NCI-H2029 treated with DMSO at 0.1 percent for 48 hours (cell line): ENCODE results near the gene FAAH2.
"Not testable (repeated sequence)": the region's sequence is repeated elsewhere in the genome, so short reads cannot be mapped to it uniquely, and the experiment has no call there.

ENCODE experiments used
- DNase-seq: peaks from one replicate; lab custom pipeline; 2025; lab: John Stamatoyannopoulos, UW

Gene FAAH2

GRCh38 chrX:57380026-57380796 is 93.7 kb downstream of the FAAH2 start:
- no peak for DNase-seq

- DNase-seq: not testable (repeated sequence)
Measured at GRCh38 chrX:57394162-57394561, 107.7 kb downstream of the FAAH2 start.

GRCh38 chrX:57403191-57403590 is 116.7 kb downstream of the FAAH2 start:
- not testable (repeated sequence) for DNase-seq

GRCh38 chrX:57406149-57406548 is 119.6 kb downstream of the FAAH2 start:
- no peak for DNase-seq

- no peak for DNase-seq
Measured at GRCh38 chrX:57417827-57418226, 131.3 kb downstream of the FAAH2 start.

- no peak for DNase-seq
Measured at GRCh38 chrX:57422289-57422688, 135.8 kb downstream of the FAAH2 start.

GRCh38 chrX:57422790-57423189 is 136.3 kb downstream of the FAAH2 start:
- no peak for DNase-seq

GRCh38 chrX:57445076-57445475 is 158.6 kb downstream of the FAAH2 start:
- no peak for DNase-seq

- no peak for DNase-seq
Measured at GRCh38 chrX:57445832-57446231, 159.3 kb downstream of the FAAH2 start.

- DNase-seq: no peak
Measured at GRCh38 chrX:57447856-57448255, 161.3 kb downstream of the FAAH2 start.

GRCh38 chrX:57451426-57452020 is 165.0 kb downstream of the FAAH2 start:
- no peak for DNase-seq

GRCh38 chrX:57453901-57454300 is 167.4 kb downstream of the FAAH2 start:
- DNase-seq: no peak

- DNase-seq: no peak
Measured at GRCh38 chrX:57481514-57481913, 195.0 kb downstream of the FAAH2 start.

- DNase-seq: no peak
Measured at GRCh38 chrX:57516491-57516890, 230.0 kb downstream of the FAAH2 start.

GRCh38 chrX:57519578-57520118 is 233.1 kb downstream of the FAAH2 start:
- no peak for DNase-seq

- DNase-seq: no peak
Measured at GRCh38 chrX:57528670-57529255, 242.3 kb downstream of the FAAH2 start.
